Islet precursor cell (in vitro differentiated cells): Measurements from ENCODE around the gene OR52J3.
A peak's percentile ranks its signal among the peaks of the same experiment; 100 is the strongest.
"Not testable (repeated sequence)": the region's sequence is repeated elsewhere in the genome, so short reads cannot be mapped to it uniquely, and the experiment has no call there.

ENCODE experiments used
- DNase-seq: peaks from one replicate; pipeline ENCODE4 v3.0.0-alpha.2; 2018

The OR52J3 gene

GRCh38 chr11:5046226-5046625, at the start of gene OR52J3:
OR52J3 (plus strand) TSS chr11:5046526; CDS start chr11:5046526, 0 bp downstream.
- no peak for DNase-seq

DNA sequence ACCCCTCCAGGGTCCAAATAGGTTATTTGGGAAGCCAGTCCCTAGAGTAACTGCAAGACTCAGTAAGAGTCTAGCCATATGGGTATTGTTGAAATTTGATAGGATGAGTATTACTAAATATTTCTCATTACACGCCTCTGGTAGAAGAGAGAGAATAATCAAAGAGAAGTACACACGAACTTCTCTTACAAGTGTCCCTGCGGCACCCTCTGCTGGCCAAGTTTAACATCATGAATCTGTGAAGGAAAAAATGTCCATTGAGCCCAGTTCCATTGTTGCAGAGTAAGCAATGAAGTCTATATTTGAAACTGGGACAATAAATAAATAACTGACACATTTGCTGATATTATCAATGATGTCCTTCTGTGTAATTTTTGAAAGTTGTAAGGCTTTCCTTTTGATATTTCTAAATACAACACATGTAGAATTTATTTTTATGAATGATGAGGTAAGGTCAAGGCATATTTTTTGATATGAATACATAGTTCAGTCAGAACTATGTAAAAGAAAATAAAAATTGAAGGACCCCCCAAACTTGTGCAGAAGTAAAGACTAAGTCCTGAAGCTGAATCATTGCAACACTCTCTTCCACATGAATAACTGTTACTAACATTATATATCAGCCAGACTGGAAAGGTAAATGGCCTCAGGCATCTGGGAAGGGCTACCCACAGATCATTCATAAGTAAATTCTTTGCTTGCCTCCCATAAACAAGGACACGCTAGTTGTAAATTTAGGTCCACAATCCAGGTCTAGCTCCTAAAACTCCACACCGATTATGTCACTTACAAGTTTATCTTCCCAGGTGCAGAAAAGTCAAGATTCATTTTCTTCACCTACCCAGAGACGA, 41.7 kb upstream of the OR52J3 start:
- DNase-seq = peak; percentile 60

GRCh38 chr11:5007561-5007960, 38.8 kb upstream of the OR52J3 start:
- DNase-seq = no peak

GRCh38 chr11:5011254-5011653, 35.1 kb upstream of the OR52J3 start:
- no peak for DNase-seq

GRCh38 chr11:5013012-5013411, 33.3 kb upstream of the OR52J3 start:
- DNase-seq = no peak

DNA sequence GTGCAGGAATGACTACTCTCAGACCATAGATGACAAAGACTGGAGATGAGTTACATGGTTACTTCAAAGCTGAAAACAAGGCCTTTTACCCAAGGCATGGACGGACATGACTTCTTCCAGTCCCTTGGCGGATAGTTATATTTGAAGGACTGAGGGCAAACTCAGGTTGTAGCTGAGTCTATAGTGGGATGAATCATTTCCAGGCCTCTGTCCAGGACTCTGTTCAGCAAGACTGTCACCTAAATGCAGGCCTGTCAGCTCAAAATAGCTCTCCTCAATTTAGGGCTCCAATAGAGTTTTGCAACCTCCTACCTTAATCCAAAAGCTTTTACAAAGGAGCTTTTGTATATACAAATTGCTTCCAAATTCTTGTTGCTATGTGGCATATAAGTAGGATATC, 24.3 kb upstream of the OR52J3 start:
- no peak for DNase-seq

DNA sequence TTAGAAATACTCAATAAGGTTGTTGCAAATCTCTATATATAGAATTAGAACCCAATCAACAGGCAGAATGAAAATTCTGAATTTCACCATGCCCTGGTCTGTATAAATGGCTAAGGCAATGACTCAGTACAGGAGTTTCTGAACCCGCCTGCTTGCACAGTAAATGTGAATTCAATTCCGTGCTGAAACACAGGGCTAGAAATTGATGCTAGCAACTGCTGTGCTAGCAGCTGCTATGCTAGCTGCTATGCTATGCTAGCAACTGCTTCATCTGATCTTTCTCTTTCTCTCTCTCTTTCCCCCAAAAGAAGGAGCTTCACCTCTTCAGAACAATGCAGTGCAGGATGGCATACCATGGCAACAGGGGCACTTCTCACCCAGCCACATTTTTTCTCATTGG, 9.7 kb upstream of the OR52J3 start:
- no peak for DNase-seq

DNA sequence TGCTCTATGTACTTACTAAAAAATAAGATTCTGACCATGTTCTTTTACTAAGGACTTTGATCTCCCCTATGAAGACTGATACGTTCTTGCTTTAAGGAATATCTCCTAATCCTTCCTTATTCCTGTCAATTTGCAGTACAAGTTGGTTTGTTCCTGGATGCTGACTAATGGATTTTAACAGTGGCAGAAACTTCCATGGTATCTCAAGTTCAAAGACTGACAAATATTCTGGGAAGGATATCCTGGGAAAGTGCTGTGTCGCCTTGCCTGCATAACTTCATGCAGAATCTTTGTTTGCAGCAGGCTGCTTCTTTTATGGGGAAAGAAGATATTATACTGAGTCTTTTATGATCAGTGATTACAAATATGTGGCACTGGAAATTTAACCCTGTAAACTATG, 8.4 kb upstream of the OR52J3 start:
- no peak for DNase-seq

DNA sequence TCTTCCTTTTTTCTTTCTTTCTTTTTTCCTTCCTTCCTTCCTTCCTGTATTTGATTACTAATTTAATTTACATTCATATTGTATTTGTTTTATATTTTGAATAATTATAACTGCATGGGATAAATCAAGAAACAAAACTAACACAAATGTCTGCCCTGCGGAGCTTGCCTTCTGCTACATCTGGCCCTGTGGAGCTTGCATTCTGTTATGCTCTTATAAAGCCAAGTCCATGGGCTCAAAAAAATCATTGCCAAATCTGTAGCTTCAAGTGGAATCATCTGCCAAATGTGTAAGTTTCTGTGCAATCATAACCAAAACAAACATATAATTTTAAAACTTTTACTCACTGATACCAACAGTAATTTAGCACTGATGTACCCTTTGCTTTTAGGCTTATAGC, 8.0 kb upstream of the OR52J3 start:
- no peak for DNase-seq

- DNase-seq = no peak
These were observed 5.5 kb upstream of the OR52J3 start for GRCh38 chr11:5040876-5041275.

DNA sequence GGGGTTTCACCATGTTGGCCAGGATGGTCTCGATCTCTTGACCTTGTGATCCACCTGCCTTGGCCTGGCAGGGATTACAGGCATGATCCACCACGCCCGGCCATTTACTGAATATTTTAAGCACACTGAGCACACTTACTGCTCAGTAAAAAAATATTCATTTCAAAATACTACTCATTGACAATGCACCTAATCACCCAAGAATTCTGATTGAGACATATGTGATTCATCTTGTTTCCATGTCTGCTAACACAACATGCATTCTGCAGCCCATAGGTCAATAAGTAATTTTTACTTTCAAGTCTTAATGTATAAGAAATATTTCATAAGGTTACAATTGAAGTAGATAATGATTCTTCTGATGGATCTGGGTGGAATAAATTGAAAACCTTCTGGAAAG, 4.2 kb upstream of the OR52J3 start:
- no peak for DNase-seq

DNA sequence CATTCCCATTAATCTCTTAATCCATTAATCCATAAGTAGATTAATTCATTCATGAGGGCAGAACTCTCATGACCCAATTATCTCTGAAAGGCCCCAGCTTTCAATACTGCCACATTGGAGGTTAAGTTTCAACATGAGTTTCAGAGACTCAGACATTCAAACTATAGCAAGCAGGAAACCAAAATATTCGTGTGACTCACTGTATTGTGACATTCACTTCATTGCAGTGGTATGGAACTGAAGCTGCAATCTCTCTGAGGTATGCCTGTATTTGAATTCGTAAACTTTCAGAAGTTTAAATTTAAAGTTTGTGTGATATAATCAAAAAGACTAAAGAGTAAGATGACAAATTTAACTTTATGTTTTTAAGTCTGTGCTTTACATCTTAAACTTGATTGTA, 2.9 kb upstream of the OR52J3 start:
- no peak for DNase-seq

GRCh38 chr11:5046754-5047330, 516 bp downstream of the OR52J3 start:
- peak; percentile 26 for DNase-seq

DNA sequence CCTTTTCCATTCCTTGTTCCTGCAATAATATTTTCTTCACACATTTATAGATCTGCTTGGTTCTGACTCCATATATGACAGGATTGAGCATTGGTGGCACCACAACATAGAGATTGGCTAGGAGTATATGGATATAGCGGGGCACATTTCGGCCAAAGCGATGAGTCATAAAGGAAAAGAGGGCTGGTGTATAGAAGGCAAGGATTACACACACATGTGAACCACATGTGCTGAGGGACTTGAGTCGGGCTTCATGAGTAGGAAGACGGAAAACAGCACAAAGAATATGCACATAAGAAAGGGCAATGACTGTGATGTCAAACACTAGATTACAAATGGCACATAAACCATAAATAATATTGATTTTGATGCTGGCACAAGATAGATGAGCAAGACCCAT, 12.4 kb downstream of the OR52J3 start:
- DNase-seq = not testable (repeated sequence)

DNA sequence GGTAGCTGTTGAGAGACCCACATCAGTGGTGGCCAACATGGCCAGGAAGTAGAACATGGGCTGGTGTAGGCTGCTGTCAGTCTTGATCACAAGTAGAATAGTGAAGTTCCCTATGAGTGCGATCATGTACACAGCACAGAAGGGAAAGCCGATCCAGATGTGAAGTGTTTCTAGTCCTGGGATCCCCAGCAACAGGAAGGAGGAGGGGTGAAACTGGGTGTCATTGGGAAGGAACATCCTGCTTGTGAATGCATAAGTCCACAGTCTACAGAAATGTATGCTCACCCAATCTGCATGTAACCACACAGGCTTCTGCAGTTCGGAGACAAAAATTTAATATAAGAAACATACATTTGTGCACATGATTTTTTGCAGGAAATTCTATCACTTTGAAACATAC, 13.1 kb downstream of the OR52J3 start, which contains the start of gene OR52E2:
Gene OR52E2 (minus strand): TSS at position 237 of the 400 bp plus-strand sequence. CDS start 0 bp downstream, at position 237.
- no peak for DNase-seq

DNA sequence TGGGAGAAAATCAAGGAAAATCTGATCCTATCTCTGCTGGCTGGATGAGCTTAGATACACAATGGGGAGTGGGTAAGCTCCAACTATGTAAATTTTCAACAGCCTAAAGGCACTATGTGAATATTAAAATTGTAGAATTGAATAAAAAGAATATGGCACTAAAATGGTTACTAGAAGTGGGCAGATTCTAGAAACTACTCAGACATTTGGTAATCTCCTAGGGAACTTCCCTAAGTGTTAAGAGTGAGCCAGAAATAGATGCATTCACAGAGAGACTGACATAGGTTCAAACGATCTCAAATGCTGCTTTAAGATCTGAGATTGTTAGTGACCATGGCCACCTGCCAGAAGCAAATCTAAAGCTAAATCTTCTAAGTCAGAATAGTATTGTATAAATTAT, 18.7 kb downstream of the OR52J3 start:
- DNase-seq = no peak

- no peak for DNase-seq
These were observed 22.9 kb downstream of the OR52J3 start, which contains the start of gene OR52E1 for GRCh38 chr11:5069272-5069671. OR52E1 (plus strand) TSS chr11:5069572.

DNA sequence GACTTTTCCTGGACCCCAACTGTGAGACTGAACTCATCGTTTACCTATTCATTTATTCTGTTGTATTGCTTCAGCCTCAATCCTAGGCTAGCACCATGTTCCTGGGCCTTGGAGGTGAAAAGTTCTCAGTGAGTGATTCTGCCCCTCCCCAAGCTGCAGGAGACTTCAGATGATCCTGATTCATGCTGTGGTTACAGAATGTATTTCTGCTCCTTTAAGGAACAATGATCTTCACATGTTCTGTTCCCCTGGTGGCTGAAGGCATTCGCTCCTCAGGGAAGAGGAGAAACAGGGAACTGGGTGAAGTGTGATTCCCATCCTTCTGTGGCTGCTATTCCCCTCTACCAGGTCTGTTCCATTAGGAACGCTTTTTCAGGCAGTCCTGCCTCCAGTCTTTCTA, 25.5 kb downstream of the OR52J3 start:
- DNase-seq = peak; percentile 75

- no peak for DNase-seq
These were observed 35.1 kb downstream of the OR52J3 start for GRCh38 chr11:5081405-5081804.

GRCh38 chr11:5083602-5084001, 37.3 kb downstream of the OR52J3 start:
- no peak for DNase-seq

DNA sequence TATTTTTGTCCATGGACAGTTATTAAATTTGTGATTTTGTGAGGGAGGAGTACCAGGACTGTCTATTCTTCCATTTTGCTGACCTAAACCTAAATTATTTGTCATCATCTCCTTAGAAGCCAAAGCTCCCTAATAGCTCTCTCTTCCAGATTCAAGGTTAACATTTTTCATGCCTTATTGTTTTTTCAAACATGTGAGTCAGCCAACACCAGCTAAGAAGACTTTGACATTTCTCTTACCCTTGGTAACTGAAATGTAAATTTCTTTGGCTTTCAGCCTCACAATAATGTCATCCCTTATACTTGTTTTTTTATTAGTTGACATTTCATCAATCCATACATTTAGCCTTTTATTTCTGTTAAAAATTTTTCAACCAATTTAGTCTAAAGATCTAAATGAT, 42.2 kb downstream of the OR52J3 start:
- DNase-seq = no peak

GRCh38 chr11:5090668-5091067, 44.3 kb downstream of the OR52J3 start:
- DNase-seq = no peak

DNA sequence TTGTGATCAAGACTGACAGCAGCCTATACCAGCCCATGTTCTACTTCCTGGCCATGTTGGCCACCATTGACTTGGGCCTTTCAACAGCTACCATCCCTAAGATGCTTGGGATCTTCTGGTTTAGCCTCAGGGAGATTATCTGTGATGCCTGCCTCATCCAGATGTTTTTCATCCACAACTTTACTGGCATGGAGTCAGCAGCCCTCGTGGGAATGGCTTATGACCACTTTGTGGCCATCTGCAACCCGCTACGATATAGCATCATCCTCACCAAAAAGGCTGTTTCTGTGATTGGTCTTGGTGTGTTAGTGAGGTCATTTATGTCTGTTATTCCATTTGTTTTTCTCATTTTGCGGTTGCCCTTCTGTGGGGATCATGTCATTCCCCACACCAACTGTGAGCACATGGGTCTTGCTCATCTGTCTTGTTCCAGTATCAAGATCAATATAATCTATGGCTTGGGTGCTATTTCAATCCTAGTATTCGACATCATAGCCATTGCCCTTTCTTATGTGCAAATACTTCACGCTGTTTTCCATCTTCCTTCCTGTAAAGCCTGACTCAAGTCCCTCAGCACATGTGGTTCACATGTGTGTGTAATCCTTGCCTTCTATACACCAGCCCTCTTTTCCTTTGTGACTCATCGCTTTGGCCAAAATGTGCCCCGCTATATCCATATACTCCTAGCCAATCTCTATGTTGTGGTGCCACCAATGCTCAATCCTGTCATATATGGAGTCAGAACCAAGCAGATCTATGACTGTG, 46.7 kb downstream of the OR52J3 start:
- DNase-seq = no peak

DNA sequence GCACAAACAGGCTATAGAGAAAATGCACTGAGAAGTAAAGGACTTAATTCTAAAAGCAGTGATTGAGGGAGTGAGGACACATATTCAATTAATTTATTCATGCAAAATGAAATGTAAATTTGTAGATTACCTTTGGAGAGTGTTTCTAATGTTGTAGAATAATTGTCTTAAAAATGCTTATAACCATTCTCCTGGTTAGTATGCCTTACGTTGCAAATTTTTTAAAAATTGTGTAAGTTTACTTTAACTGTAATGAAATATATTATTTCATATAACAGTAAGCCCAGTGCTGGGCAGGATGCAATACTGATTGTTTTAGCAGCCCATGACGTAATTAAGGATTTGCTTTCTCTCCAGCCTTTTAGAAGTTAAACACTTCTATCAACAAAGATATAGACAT, 49.7 kb downstream of the OR52J3 start:
- no peak for DNase-seq
